ENCODE data around the gene C14orf132.

Gene C14orf132

GRCh38 chr14:96040828-96041371 lies 1.7 kb downstream of the C14orf132 start:
- no peak for DNase-seq

- no peak for DNase-seq
These were observed 3.2 kb downstream of the C14orf132 start for GRCh38 chr14:96042248-96042930.

DNA sequence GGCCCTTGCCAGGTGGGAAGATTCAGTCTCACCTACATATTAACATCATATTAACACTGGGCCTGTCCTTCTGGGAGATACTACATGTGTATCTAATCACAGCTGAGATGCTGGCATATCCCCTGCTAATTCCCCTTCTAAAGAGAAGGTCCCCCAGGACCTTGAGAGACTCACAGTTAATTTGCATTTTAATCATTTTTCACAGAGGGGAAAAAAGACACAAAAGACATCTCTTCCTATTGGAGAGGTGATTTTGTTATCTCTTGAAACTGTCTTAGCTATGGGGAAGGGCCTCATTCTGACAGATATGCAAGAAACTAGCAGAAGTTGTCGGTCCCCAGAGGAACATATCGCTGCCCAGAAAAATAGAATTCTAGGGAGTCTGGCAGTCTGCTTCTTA lies 7.5 kb downstream of the C14orf132 start:
- DNase-seq, result no peak

GRCh38 chr14:96047101-96047500 lies 7.9 kb downstream of the C14orf132 start:
- DNase-seq, result no peak

DNA sequence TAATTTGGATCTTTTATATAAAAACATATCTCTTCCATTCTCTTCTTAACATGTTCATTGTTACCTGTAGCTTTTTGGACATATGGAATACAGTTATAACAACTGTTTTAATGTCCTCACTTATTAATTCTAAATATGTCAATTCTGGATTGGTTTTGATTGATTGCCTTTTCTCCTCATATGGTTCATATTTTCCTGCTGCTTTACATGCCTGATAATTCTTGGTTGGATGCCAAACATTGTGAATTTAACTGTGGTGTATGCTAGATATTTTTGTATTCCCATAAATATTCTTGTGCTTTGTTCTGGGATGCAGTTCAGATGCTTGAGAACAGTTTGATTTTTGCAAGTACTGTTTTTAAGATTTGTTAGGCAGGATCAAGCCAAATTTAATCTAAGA lies 10.8 kb downstream of the C14orf132 start:
- DNase-seq, result no peak

DNA sequence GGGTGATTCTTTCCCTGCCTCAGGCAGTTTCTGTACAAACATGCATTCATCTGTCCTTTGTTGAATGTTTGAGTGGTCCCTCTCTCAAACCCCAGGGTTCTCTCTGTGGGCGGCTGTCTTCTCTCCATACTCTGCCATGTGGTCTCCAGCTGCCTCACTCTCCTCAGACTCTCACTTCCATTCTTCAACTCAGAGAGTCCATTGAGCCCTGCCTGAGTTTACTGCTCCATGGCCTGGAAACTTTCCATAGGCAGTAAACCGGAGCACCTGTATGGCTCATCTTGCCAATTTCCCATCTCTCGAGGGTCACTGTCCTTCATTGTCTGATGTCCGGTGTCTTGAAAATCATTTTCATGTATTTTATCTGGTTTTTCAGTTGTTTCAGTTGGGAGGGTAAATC lies 11.3 kb downstream of the C14orf132 start:
- DNase-seq, result no peak

DNA sequence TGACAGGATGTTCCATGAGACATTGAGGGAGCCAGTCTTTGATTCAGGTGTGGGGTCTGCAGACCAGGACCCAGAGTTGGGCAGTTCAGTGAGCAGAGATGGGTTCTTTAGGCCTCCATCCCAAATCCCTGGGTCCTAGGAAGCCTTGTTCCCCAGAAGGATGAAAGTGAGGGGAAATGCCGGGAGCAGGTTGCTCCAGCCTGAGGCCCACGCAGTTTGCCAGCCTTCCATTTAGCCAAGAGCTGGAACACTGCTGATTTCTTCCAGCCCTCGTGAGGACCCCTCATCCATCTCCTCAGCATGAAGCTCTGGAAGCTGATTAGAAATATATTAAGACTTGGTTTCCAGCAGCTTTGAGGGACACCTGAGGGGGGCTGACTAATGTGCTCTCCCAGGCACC lies 12.1 kb downstream of the C14orf132 start:
- DNase-seq, result no peak

GRCh38 chr14:96051642-96052540 lies 12.7 kb downstream of the C14orf132 start:
- no peak for DNase-seq

DNA sequence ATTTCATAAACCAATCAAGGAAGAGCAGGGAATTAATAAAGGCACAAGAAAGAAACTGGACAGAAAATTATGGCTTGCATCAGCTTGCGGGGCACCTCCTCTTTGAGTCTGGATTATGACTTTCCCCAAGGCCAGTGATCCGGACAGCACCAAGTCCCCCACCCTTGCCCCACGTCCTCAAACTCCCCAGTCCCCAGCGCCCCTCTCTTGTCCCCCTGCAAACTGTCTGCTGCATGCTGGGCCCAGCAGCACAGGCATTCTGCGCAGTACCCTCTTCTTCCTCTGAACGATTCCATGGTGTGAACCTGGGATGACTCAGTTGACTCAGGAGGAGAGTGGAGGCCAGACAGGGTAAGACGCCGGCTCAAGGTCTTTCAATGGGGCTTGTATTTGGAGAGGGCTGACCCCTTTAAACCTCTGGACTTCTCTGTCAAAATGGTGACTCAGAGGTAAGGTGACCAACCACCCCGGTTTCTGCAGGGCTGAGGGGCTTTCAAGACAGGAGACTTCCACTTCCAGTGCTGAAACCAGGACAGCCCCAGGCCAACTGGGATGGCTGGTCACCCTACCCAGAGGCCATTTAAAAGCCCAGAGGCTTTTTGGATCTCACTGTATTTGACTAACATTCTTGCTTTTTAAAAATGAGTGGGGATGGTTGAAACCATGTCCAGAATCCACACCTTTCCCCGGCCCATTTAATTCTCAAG lies 13.5 kb downstream of the C14orf132 start:
- DNase-seq, result no peak

GRCh38 chr14:96053248-96053599 lies 14.1 kb downstream of the C14orf132 start:
- DNase-seq, result no peak

DNA sequence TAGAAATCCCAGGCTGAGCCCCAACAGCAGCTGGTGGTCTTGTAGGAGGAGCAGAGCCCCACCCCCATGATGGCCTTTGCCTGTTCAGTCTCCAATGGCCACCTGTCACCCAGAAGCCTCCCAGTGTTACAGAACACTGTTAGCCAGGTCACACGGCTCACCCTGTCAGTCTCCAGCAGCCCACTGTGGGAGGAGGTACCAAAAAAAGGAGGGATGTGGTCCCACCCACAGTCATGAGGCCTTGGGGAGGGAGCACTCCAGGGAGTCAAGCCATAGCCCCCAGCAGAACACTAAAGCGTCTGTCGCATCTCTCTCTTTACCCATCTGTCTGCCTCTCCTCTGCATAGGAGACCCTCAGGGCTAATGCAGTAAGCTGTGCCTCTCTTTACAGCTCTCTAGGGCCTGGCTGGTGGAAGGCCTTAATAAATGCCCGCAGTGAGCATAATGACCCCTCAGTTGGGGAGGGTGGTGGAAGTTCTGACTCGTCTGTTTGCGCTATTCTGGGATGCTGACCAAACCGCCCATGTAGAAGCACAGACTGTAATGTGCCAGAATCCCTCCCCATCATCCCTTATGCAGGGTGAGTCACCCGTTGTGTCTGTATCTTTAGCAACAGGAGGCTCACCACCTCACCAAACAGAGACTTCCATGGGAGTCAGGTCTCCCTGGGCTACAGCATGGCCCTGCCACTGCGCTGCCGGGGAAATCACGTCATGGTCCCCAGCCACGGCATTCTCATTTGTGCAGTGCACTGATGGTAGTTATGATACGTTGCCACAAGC lies 14.6 kb downstream of the C14orf132 start:
- DNase-seq, result no peak

- DNase-seq, result no peak
These were observed 15.5 kb downstream of the C14orf132 start for GRCh38 chr14:96054661-96055060.

DNA sequence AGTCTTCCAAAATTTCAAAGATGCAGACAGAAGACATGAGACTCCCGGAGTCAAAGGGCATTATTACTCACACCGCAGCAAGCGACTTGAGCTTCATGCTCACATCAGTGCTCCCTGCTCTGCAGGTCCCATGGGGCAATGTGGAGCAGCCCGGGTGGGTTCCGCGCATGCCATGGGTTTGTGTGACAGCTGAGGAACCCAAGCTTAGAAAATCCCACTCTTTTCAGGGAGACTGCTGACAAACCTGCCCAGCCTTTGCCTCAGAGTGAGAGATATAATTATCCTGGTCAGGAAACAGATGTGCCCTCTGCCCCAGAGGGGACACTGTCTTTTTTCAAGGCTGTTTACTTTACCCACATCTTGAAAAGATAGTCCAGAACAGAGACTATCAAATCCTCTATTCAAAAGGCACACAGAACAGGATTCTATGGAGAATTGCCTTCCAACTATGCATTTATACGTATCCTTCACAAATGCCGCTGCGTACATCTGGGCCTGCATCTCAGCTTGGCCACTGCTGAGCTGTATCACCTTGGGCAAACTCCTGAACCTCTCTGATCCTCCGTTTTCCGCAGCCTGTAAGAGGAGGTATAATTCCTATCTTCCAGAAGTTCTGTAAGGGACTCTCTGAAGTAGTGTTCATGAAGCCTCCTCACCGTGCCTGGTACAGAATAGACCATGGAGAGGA lies 16.0 kb downstream of the C14orf132 start:
- DNase-seq, result no peak

- DNase-seq, result no peak
These were observed 16.8 kb downstream of the C14orf132 start for GRCh38 chr14:96055753-96056508.

GRCh38 chr14:96056509-96057422 lies 17.6 kb downstream of the C14orf132 start:
- DNase-seq, result no peak

GRCh38 chr14:96057738-96058137 lies 18.6 kb downstream of the C14orf132 start:
- no peak for DNase-seq

DNA sequence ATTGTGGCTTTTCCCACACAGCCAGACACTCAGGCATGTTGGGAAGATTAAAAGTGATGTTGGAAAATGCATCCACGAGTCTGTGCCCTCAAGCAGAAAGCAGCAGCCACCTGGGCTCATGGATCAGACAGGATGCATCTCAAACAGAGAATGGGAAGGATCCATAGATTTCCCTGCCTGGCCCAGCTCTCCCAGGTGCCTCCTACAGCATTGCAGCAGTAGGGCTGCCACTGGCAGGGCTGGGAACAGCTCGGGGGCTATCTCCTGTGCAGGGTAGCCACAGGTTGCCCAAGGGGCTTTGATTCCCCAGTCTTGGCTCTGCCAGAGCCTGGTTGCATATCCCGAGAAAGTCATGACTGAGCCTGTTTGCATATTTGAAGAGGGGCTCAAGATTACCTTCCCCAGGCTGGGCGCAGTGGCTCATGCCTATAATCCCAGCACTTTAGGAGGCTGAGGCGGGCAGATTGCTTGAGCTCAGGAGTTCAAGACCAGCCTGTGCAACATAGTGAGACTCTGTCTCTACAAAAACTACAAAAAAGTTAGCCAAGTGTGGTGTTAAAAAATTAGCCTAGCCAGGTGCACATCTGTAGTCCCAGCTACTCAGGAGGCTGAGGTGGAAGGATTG lies 19.5 kb downstream of the C14orf132 start:
- no peak for DNase-seq

GRCh38 chr14:96059519-96060135 lies 20.5 kb downstream of the C14orf132 start:
- DNase-seq, result no peak

All from NCI-H2081 treated with DMSO at 0.1 percent for 48 hours (cell line).